H9 (cell line): ENCODE measurements around the gene SIAH2. TPM values are rescaled to one million over a fixed set of nuclear protein-coding genes. Genes with fewer than 3 reads are reported as not detected.

ENCODE experiments used
- DNase-seq: peaks from one replicate; pipeline ENCODE4 v3.0.0-alpha.2; 2017
- H2AFZ ChIP-seq: one replicate; pipeline ENCODE4 v1.6.1; 2013; ENCODE audit warnings: mild to moderate bottlenecking, low read length, control low read depth, moderate library complexity
- H2AK5ac ChIP-seq: 2 replicates; pipeline ENCODE4 v1.6.1; 2013; ENCODE audit warnings: low read length, control low read depth, mixed read lengths; ENCODE audit not compliant: insufficient read length
- H2BK120ac ChIP-seq: one replicate; pipeline ENCODE4 v1.6.1; 2013; ENCODE audit warnings: low read depth, mild to moderate bottlenecking, low read length, control low read depth, inconsistent platforms; ENCODE audit not compliant: poor library complexity, severe bottlenecking
- H2BK12ac ChIP-seq: 2 replicates; pipeline ENCODE4 v1.6.1; 2013; ENCODE audit warnings: low read length, control low read depth, mixed read lengths, low read depth; ENCODE audit not compliant: insufficient read length
- H2BK15ac ChIP-seq: 2 replicates; pipeline ENCODE4 v1.6.1; 2013; ENCODE audit warnings: low read depth, low read length, control low read depth
- H2BK20ac ChIP-seq: one replicate; pipeline ENCODE4 v1.6.1; 2013; ENCODE audit warnings: low read depth, mild to moderate bottlenecking, low read length, control low read depth, inconsistent platforms; ENCODE audit not compliant: poor library complexity, severe bottlenecking
- H2BK5ac ChIP-seq: 2 replicates; pipeline ENCODE4 v1.6.1; 2013; ENCODE audit warnings: low read length, control low read depth, mixed read lengths; ENCODE audit not compliant: insufficient read length
- H3K14ac ChIP-seq: 2 replicates; pipeline ENCODE4 v1.6.1; 2013; ENCODE audit warnings: low read length, control low read depth; ENCODE audit not compliant: insufficient read depth
- H3K18ac ChIP-seq: 2 replicates; pipeline ENCODE4 v1.6.1; 2013; ENCODE audit warnings: low read depth, mild to moderate bottlenecking, mixed read lengths, low read length, control low read depth; ENCODE audit not compliant: insufficient read length
- H3K23ac ChIP-seq: 2 replicates; pipeline ENCODE4 v1.6.1; 2013; ENCODE audit warnings: low read length, control low read depth, mixed read lengths, low read depth; ENCODE audit not compliant: insufficient read length
- H3K23me2 ChIP-seq: 2 replicates; pipeline ENCODE4 v1.6.1; 2013; ENCODE audit warnings: low read depth, mild to moderate bottlenecking, mixed read lengths, low read length, control low read depth; ENCODE audit not compliant: insufficient read length, poor library complexity, severe bottlenecking
- H3K27ac ChIP-seq: 2 replicates; pipeline ENCODE4 v1.5.1; 2013; ENCODE audit warnings: low read length, control low read depth, mixed read lengths, low read depth; ENCODE audit not compliant: insufficient read length
- H3K27me3 ChIP-seq: 2 replicates; pipeline ENCODE4 v1.6.1; 2013; ENCODE audit warnings: low read length, control low read depth, inconsistent platforms; ENCODE audit not compliant: insufficient read depth
- H3K4ac ChIP-seq: 2 replicates; pipeline ENCODE4 v1.6.1; 2013; ENCODE audit warnings: low read depth, mild to moderate bottlenecking, control low read depth, inconsistent platforms, low read length, moderate library complexity
- H3K4me1 ChIP-seq: 2 replicates; pipeline ENCODE4 v1.6.1; 2013; ENCODE audit warnings: low read length, control low read depth, inconsistent platforms; ENCODE audit not compliant: insufficient read depth
- H3K4me2 ChIP-seq: 2 replicates; pipeline ENCODE4 v1.6.1; 2013; ENCODE audit warnings: low read length, control low read depth, mixed read lengths; ENCODE audit not compliant: insufficient read length, insufficient read depth
- H3K56ac ChIP-seq: 2 replicates; pipeline ENCODE4 v1.6.1; 2013; ENCODE audit warnings: low read depth, mild to moderate bottlenecking, mixed read lengths, low read length, control low read depth; ENCODE audit not compliant: insufficient read length
- H3K79me1 ChIP-seq: 2 replicates; pipeline ENCODE4 v1.6.1; 2013; ENCODE audit warnings: low read depth, mild to moderate bottlenecking, moderate library complexity, low read length, control low read depth, inconsistent platforms; ENCODE audit not compliant: insufficient read depth, poor library complexity, severe bottlenecking
- H3K79me2 ChIP-seq: 2 replicates; pipeline ENCODE4 v1.6.1; 2013; ENCODE audit warnings: low read length, control low read depth, inconsistent platforms; ENCODE audit not compliant: insufficient read depth
- H3K9ac ChIP-seq: 2 replicates; pipeline ENCODE4 v1.6.1; 2013; ENCODE audit warnings: low read length, control low read depth, mixed read lengths; ENCODE audit not compliant: insufficient read length; ENCODE audit errors: extremely low read depth
- H3K9me3 ChIP-seq: one replicate; pipeline ENCODE4 v1.6.1; 2013; ENCODE audit warnings: low read depth, low read length, inconsistent platforms; ENCODE audit not compliant: control insufficient read depth
- H3T11ph ChIP-seq: one replicate; pipeline ENCODE4 v1.6.1; 2013; ENCODE audit warnings: mild to moderate bottlenecking, low read length, control low read depth, inconsistent platforms
- H4K20me1 ChIP-seq: one replicate; pipeline ENCODE4 v1.6.1; 2013; ENCODE audit not compliant: control insufficient read depth, insufficient read length, insufficient read depth
- H4K5ac ChIP-seq: 2 replicates; pipeline ENCODE4 v1.6.1; 2013; ENCODE audit warnings: low read depth, mild to moderate bottlenecking, mixed read lengths, low read length, control low read depth; ENCODE audit not compliant: insufficient read length
- H4K8ac ChIP-seq: replicated peaks from 2 replicates; pipeline ENCODE4 v1.6.1; 2013; ENCODE audit warnings: low read length, control low read depth, mixed read lengths, low read depth; ENCODE audit not compliant: insufficient read length
- H4K91ac ChIP-seq: 2 replicates; pipeline ENCODE4 v1.6.1; 2013; ENCODE audit warnings: low read depth, mild to moderate bottlenecking, moderate library complexity, mixed read lengths, low read length, control low read depth; ENCODE audit not compliant: insufficient read length
- H3K27ac Mint-ChIP-seq, 3 experiments: 2 replicates in 2 of 3; 3 replicates in 1 of 3; pipeline ENCODE4 v1.8.0; 2020 to 2021; ENCODE audit warnings: mixed read lengths in 3 of 3, mild to moderate bottlenecking in 1 of 3, moderate library complexity in 1 of 3
- H3K27me3 Mint-ChIP-seq: 2 replicates; pipeline ENCODE4 v1.8.0; 2021; ENCODE audit warnings: low read depth, mild to moderate bottlenecking, moderate library complexity, mixed read lengths
- H3K36me3 Mint-ChIP-seq, 3 experiments: 2 replicates in 2 of 3; 3 replicates in 1 of 3; pipeline ENCODE4 v1.8.0; 2020 to 2021; ENCODE audit warnings: low read depth in 3 of 3, mixed read lengths in 3 of 3; ENCODE audit not compliant: insufficient read depth in 1 of 3
- H3K4me1 Mint-ChIP-seq, 2 experiments: 2 replicates each; pipeline ENCODE4 v1.8.0; 2020; ENCODE audit warnings: mixed read lengths in 2 of 2
- H3K4me3 Mint-ChIP-seq, 2 experiments: 2 replicates in 1 of 2; 3 replicates in 1 of 2; pipeline ENCODE4 v1.8.0; 2020 to 2021; ENCODE audit warnings: mild to moderate bottlenecking in 2 of 2, mixed read lengths in 2 of 2, moderate library complexity in 1 of 2
- H3K9me3 Mint-ChIP-seq, 2 experiments: 2 replicates in 1 of 2; 3 replicates in 1 of 2; pipeline ENCODE4 v1.8.0; 2020; ENCODE audit warnings: mild to moderate bottlenecking in 2 of 2, mixed read lengths in 2 of 2, moderate library complexity in 1 of 2
- WGBS: extraction: QIAGEN DNeasy Blood & Tissue Kit; methylation state at CpG from one replicate; pipeline ENCODE4 v1.1.7; 2013; ENCODE audit warnings: missing lambda C conversion rate, low lambda C conversion rate, mixed read lengths; ENCODE audit not compliant: insufficient read length; ENCODE audit errors: extremely low coverage; 5-methylcytosine and 5-hydroxymethylcytosine counted together
- total RNA-seq: library from RNA; stranded (reverse); gene quantifications from 2 replicates; pipeline ENCODE4 v1.2.1, GENCODE V29; 2021
- TF ChIP-seq, protein P1 (sequence below): fragments of 200-600 bp; sonication (generic); conservative IDR thresholded peaks from 3 replicates; pipeline ENCODE4 v1.8.0; 2021; ENCODE audit warnings: antibody characterized with exemption, mild to moderate bottlenecking

The SIAH2 gene
- total RNA-seq, 1 experiment from 2014 or later = 17.4 TPM

GRCh38 chr3:150748684-150749047 lies 14.3 kb downstream of the SIAH2 start:
- H3K56ac ChIP-seq = no peak overlapping the region
- H4K5ac ChIP-seq = no peak overlapping the region
- H2BK15ac ChIP-seq = no peak overlapping the region
- Mint-ChIP-seq H3K4me3 (no peak overlapping the region), H3K9me3 (no peaks in the 10 kb centered on the region), H3K27ac (no peak overlapping the region; a peak in 1 of 7 replicates), H3K36me3 (no peaks in the 10 kb centered on the region; a peak in 3 of 7 replicates), H3K27me3 (no peaks in the 10 kb centered on the region), H3K4me1 (peaks cover 20 to 25% of the 10 kb centered on the region in 2 experiments)
- no peaks in the 10 kb centered on the region for H3K9me3 ChIP-seq
- no peaks in the 10 kb centered on the region for H4K20me1 ChIP-seq
- H2AFZ ChIP-seq = no peak overlapping the region
- H3K79me1 ChIP-seq = no peaks in the 10 kb centered on the region
- no peak for DNase-seq
- WGBS = no CpG with 5 or more reads among the region's 1 CpG
- H3K14ac ChIP-seq = no peak overlapping the region
- H3K4me2 ChIP-seq = no peak overlapping the region
- H3K9ac ChIP-seq = no peak overlapping the region
- H2BK120ac ChIP-seq = no peak overlapping the region
- H2AK5ac ChIP-seq = no peak overlapping the region
- no peak overlapping the region for H2BK5ac ChIP-seq
- H4K91ac ChIP-seq = no peak overlapping the region
- H2BK12ac ChIP-seq = no peak overlapping the region
- no peak overlapping the region for H4K8ac ChIP-seq
- no peak overlapping the region for H3K23ac ChIP-seq
- no peak overlapping the region for H3K27ac ChIP-seq
- H3K79me2 ChIP-seq = no peaks in the 10 kb centered on the region; the same call in 1 of the 2 replicates
- H3K4ac ChIP-seq = no peak overlapping the region
- no peaks in the 10 kb centered on the region for H3K23me2 ChIP-seq
- no peak overlapping the region for H3T11ph ChIP-seq
- H3K4me1 ChIP-seq = no peaks in the 10 kb centered on the region; the same call in 1 of the 2 replicates
- H2BK20ac ChIP-seq = no peak overlapping the region
- no peaks in the 10 kb centered on the region for H3K27me3 ChIP-seq
- H3K18ac ChIP-seq = no peak overlapping the region
- TF ChIP-seq, protein P1, sequence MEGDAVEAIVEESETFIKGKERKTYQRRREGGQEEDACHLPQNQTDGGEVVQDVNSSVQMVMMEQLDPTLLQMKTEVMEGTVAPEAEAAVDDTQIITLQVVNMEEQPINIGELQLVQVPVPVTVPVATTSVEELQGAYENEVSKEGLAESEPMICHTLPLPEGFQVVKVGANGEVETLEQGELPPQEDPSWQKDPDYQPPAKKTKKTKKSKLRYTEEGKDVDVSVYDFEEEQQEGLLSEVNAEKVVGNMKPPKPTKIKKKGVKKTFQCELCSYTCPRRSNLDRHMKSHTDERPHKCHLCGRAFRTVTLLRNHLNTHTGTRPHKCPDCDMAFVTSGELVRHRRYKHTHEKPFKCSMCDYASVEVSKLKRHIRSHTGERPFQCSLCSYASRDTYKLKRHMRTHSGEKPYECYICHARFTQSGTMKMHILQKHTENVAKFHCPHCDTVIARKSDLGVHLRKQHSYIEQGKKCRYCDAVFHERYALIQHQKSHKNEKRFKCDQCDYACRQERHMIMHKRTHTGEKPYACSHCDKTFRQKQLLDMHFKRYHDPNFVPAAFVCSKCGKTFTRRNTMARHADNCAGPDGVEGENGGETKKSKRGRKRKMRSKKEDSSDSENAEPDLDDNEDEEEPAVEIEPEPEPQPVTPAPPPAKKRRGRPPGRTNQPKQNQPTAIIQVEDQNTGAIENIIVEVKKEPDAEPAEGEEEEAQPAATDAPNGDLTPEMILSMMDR = no peak
